ENCODE measurements around the gene RB1.
"Not testable (repeated sequence)": the region's sequence is repeated elsewhere in the genome, so short reads cannot be mapped to it uniquely, and the experiment has no call there.

Gene RB1

GRCh38 chr13:48449656-48450055 is 146.1 kb downstream of the RB1 start:
- no peak for DNase-seq (ENCODE audit: low spot score)

GRCh38 chr13:48451196-48451595 is 147.6 kb downstream of the RB1 start:
- DNase-seq (ENCODE audit: low spot score) = not testable (repeated sequence)

DNA sequence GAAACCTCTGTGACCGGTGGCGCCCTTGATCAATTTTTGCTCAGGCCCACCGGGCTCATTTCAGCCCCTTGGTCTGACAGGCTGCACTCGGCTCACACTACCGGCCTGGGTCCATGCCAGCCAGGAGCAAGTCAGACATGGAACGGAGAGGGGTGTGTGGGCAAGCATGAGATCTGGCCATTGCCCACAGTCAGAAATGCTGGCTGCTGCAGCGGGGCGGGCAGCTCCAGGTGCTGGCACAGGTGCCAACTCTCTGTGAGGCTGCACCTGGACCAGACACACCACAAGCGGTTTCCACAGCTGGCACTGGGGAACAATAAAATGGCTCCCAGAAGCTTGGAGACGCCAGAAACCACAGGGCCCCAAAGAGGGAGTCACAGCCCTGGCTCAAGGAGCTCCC is 153.0 kb downstream of the RB1 start:
- no peak for DNase-seq (ENCODE audit: low spot score)

DNA sequence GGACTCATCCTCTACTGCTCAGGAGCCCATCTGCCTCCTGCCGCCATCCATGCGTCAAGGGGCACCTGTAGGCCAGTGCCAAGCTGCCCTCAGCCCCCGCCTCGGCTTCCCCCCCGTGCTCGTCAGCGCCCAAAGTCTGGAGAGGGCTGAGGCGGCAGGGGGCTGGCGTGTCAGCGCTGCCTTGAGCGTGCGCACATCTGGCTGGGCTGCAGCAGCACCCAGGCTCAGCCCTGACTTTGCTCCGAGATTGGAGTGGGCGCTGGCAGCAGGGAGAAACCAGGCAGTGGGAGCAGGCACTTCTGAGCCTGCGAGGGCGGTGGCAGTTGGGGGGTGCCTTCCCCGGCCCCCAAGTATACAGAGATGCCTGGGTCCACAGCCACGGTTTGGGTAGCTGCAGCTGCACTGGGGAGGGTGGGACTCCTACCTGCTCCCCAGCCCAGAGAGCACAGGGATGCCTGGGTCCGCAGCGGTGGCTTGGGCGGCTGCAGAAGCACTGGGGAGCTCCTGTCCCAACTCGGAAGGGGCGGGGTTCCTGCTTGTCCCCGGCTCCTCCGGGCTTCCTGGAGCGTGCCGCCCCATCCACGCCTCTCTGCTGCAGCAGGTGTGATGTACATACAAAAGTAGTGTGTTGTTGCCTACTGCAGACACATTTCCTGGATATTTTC is 154.2 kb downstream of the RB1 start:
- DNase-seq (ENCODE audit: low spot score) = no peak

DNA sequence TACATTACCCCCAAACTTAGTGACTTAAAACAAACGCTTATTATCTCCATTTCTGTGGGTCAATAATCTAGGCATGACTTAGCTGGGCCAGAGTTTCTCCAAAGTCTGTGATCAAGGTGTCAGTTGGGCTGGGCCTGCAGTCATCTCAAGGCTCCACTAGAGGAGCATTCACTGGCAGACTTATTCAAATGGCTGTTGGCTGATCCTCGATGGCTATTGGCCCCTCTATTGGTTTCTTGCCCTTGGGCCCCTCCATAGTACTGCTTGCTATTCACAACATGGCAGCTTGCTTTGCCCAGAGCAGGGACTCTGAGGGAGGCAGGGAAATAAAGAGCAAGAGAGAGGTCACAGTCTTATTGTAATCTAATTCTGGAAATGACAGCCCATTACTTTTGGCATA is 171.7 kb downstream of the RB1 start:
- no peak for DNase-seq (ENCODE audit: low spot score)

DNA sequence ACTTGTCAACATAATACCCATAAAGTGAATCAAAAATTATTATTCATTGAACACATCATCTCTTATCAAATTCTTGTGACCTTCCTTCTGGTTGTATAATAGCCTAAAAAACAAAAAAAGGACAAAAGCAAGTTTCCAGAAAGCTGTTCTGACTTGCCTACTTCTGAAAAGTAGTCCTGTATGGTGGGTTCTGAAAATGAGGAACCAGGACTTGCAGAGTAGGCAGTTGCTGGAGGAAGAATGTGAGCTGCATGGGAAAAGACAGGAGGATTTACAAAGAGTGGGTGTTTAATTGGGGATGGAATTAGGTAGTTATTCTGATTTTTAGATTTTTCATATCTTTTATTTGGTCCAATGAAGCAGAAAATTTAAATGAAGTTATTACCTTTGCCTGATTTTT is 172.7 kb downstream of the RB1 start:
- no peak for DNase-seq (ENCODE audit: low spot score)

- no peak for DNase-seq (ENCODE audit: low spot score)
These were observed 173.1 kb downstream of the RB1 start for GRCh38 chr13:48476686-48477085.

- no peak for DNase-seq (ENCODE audit: low spot score)
These were observed 173.8 kb downstream of the RB1 start for GRCh38 chr13:48477191-48477855.

GRCh38 chr13:48478391-48478790 is 174.8 kb downstream of the RB1 start:
- DNase-seq (ENCODE audit: low spot score) = no peak

DNA sequence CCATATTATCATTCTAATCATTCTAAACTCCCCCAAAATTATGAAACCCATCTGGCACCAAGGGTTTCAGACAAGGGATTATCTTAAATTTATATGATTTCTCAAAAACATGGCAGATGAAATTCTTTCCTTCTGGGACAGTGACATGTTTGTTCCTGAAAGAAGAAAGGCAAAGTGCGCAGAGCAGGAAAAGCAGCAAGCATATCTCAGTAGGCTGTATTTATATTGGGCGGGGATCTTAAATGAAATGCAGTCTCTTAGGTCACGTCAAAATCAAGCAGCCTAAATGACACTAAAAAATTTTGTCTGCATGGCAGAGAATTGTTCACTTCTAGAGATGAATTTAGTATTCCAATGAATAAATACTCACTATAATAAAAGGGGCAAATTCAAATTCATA is 180.0 kb downstream of the RB1 start:
- DNase-seq (ENCODE audit: low spot score) = no peak

- no peak for DNase-seq (ENCODE audit: low spot score)
These were observed 181.9 kb downstream of the RB1 start for GRCh38 chr13:48485432-48485831.

DNA sequence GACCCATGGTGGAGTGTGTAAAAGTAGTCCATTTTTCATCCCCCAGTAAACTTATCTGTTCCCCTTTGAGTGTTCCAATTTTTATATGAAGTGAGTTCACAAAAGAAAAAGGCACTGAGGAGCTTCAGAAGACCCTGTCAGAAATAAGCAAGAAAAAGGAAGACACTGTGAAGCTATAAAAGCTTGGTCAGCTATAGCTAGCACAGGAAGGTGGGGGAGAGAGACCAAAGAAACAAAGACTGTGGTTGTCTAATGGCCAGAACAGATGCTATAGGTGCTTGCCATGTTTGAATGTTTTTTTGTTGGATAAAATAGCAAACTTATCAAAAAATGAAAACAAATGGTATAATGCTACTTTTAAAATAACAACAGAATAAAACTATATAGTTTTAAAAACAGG is 182.8 kb downstream of the RB1 start:
- no peak for DNase-seq (ENCODE audit: low spot score)

GRCh38 chr13:48486836-48487235 is 183.3 kb downstream of the RB1 start:
- no peak for DNase-seq (ENCODE audit: low spot score)

DNA sequence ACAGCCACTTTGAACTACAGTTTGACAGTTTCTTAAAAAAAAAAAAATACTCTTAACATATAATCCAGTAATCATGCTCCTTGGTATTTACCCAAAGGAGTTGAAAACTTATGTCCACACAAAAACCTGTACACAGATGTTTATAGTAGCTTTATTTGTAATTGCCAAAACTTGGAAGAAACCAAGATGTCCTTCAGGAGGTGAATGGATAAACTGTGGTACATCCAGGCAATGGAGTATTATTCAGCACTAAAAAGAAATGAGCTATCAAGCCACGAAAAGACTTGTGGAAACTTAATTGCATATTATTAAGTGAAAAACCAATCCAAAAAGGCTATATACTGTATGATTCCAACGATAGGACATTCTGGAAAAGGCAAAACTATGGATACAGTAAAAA is 184.4 kb downstream of the RB1 start:
- DNase-seq (ENCODE audit: low spot score) = no peak

- no peak for DNase-seq (ENCODE audit: low spot score)
These were observed 185.4 kb downstream of the RB1 start for GRCh38 chr13:48488995-48489394.

GRCh38 chr13:48489666-48490065 is 186.1 kb downstream of the RB1 start:
- DNase-seq (ENCODE audit: low spot score) = no peak

DNA sequence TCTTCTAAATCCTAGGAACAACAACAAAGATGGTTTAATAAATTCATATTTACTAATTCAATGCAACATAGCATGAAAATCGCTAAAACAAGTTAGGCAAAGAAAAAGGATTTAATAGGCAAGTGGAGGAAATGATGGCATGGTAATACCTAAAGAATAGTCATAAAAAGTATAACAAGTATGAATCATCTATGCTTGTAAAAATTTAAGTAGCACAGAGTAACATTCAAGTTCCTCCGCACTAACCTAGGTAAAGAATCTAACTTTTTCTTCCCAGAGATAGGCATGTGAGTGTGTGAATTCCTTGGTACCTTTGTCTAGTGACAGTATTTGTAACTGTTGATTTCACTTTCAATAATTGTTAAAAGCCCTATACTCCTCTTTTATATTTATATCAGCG is 186.7 kb downstream of the RB1 start:
- no peak for DNase-seq (ENCODE audit: low spot score)

GRCh38 chr13:48491423-48492095 is 188.0 kb downstream of the RB1 start:
- DNase-seq (ENCODE audit: low spot score) = no peak

DNA sequence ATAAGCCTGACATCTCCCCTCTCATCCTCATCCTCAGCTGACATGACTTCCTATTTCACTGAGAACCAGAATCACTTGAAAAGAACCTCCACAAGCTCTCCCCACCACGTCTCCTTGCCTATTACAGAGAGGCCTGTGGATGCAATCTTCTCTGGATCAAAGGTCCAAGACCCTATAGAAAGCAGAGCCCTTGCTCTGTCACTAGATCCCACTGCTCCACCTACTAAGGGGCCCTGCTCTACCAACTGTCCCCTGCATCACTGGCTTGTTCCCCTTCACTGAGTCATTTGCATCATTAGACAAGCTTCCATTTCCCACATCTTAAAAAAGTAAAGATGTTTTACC is 188.5 kb downstream of the RB1 start:
- DNase-seq (ENCODE audit: low spot score) = no peak

DNA sequence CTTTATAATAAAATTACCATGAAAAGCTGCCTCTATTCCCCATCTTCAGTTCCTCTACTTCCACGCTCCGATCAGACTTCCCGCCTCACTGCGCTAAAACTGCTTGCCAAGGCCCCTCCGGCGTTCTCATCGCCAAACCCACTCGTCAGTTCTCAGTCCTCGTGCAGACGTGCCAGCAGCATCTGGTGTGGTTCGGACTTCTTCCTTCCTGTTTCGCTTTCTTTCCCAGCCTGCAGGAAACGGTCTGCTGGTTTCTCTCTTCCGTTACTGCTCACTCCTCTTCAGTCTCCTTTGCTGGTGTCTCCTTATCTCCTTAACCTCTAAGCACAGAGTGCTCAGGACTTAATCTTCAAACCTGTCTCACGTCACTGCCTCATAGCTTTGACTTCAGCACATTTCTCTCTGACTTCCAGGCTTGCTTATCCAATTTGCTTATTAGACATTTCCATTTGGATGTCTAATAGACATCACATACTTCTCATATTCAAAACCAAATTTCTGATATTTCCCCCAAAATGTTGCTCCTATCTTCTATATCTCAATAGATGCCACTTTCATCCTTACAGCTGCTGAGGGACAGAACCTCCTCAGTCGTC is 189.0 kb downstream of the RB1 start:
- DNase-seq (ENCODE audit: low spot score) = peak; percentile 84

DNA sequence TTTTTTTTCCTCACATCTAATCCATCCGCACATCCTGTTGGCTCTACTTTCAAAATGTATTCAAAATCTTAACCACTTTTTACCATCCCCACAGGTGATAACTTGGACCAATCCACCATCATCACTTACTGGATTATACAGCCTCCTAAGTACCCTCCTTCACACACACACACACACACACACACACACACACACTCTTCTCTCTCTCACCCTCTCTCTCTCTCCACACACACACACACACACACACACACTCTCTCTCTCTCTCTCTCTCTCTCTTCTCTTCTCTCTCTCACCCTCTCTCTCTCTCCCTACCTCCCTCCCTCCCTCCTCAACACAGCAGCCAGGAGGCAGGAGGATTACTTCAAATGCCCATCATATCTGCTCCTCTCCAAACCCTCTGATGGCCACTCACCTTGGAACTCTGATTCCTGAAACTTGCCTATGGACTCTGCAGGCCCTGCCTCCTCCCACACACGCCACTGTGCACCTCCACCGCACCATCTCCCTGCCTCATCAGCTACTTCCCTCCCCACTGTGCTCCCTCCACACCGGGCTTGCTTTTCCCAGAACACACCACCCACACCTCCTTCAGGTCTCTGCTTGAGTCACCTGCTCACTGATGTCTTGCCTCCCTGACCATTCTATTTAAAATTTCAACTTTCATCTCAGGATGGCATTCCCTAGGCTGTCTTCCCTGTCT is 189.7 kb downstream of the RB1 start:
- DNase-seq (ENCODE audit: low spot score) = peak; percentile 35

GRCh38 chr13:48493851-48494250 is 190.3 kb downstream of the RB1 start:
- no peak for DNase-seq (ENCODE audit: low spot score)

DNA sequence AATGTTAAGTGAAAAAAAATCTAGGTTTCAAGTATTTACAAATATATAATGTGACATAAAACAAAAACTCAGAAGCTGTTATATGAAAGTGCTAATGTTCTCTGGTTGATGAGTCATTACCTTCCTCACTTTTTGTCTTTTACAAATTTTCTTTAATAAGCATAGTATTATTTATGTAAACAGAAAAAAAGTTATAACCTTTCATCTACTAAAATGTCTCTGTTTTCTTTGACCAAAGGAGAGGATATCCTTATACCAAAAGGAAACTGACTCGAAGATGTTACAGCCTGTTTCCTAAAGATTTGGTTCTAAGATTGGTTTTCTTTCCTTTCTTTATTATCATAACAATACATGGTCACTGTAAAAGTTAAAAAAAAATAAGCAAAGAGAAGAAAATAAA is 191.3 kb downstream of the RB1 start:
- DNase-seq (ENCODE audit: low spot score) = no peak
